Calu3 (cell line): ENCODE results near the gene SLC6A6. TPM values are rescaled to one million over a fixed set of nuclear protein-coding genes. Genes with fewer than 3 reads are reported as not detected.

ENCODE experiments used
- BruUV-seq: library from RNA; stranded (reverse); fragments of 400-500 nt; replicated peaks from 2 replicates; lab custom pipeline; 2021; lab: Mats Ljungman, UMichigan
- CTCF ChIA-PET: fragments of 300-600 bp; sonication (Branson Sonifier 250); formaldehyde crosslinking; loops from one replicate; lab custom pipeline; 2022; ENCODE audit warnings: antibody characterized with exemption; lab: Charles Lee
- DNase-seq: peaks from one replicate; pipeline ENCODE4 v3.0.0; 2022
- H3K27ac Mint-ChIP-seq: one replicate; pipeline ENCODE4 v1.8.0; 2022; ENCODE audit warnings: mixed read lengths; ENCODE audit not compliant: unreplicated experiment
- H3K27me3 Mint-ChIP-seq: one replicate; pipeline ENCODE4 v1.8.0; 2022; ENCODE audit warnings: mixed read lengths; ENCODE audit not compliant: unreplicated experiment
- H3K36me3 Mint-ChIP-seq: one replicate; pipeline ENCODE4 v1.8.0; 2022; ENCODE audit warnings: mild to moderate bottlenecking, moderate library complexity, mixed read lengths; ENCODE audit not compliant: insufficient read depth, unreplicated experiment
- H3K4me1 Mint-ChIP-seq: one replicate; pipeline ENCODE4 v1.8.0; 2022; ENCODE audit warnings: mild to moderate bottlenecking, low read depth, mixed read lengths; ENCODE audit not compliant: unreplicated experiment
- H3K4me3 Mint-ChIP-seq: one replicate; pipeline ENCODE4 v1.8.0; 2022; ENCODE audit warnings: mild to moderate bottlenecking, low read depth, moderate library complexity, mixed read lengths; ENCODE audit not compliant: unreplicated experiment
- H3K9me3 Mint-ChIP-seq: one replicate; pipeline ENCODE4 v1.8.0; 2022; ENCODE audit warnings: low read depth, mixed read lengths; ENCODE audit not compliant: unreplicated experiment
- CTCF ChIP-seq: fragments of 200-600 bp; IDR thresholded peaks from one replicate; pipeline ENCODE4 v1.8.0; 2022; ENCODE audit warnings: antibody characterized with exemption; ENCODE audit not compliant: unreplicated experiment
- intact Hi-C: fragments of 100-400 bp; cut with micrococcal nuclease; formaldehyde crosslinking; loops from one replicate; pipeline ENCODE4 v1.10.0; 2022; ENCODE audit not compliant: unreplicated experiment
- total RNA-seq: library from RNA; stranded (reverse); gene quantifications from 2 replicates; pipeline ENCODE4 v1.2.3, GENCODE V29; 2022

The SLC6A6 gene
- total RNA-seq, 1 experiment from 2014 or later: 46.3 TPM

- H3K27ac Mint-ChIP-seq: no peak overlapping the region
- no peak for TF ChIP-seq CTCF
- no TSS peak for BruUV-seq
- no peak overlapping the region for H3K4me3 Mint-ChIP-seq
- H3K4me1 Mint-ChIP-seq: no peaks in the 10 kb centered on the region
- no peaks in the 10 kb centered on the region for H3K36me3 Mint-ChIP-seq
- DNase-seq: no peak
- H3K27me3 Mint-ChIP-seq: peaks cover 52% of the 10 kb centered on the region
- CTCF ChIA-PET: no interaction called here
- H3K9me3 Mint-ChIP-seq: no peaks in the 10 kb centered on the region
- intact Hi-C loops: no loop called here
Observed at GRCh38 chr3:14528081-14528480, 125.7 kb downstream of the SLC6A6 start.

- peaks cover 37% of the 10 kb centered on the region for H3K27me3 Mint-ChIP-seq
- H3K4me3 Mint-ChIP-seq: no peak overlapping the region
- BruUV-seq: no TSS peak
- CTCF ChIA-PET: no interaction called here
- no peaks in the 10 kb centered on the region for H3K36me3 Mint-ChIP-seq
- intact Hi-C loops: no loop called here
- no peak for DNase-seq
- H3K9me3 Mint-ChIP-seq: no peaks in the 10 kb centered on the region
- no peak overlapping the region for H3K27ac Mint-ChIP-seq
- H3K4me1 Mint-ChIP-seq: no peaks in the 10 kb centered on the region
- TF ChIP-seq CTCF: no peak
Observed at GRCh38 chr3:14531856-14532395, 129.5 kb downstream of the SLC6A6 start.

- BruUV-seq: no TSS peak
- DNase-seq: peak; percentile 58
- Mint-ChIP-seq H3K27me3 (peaks cover 28% of the 10 kb centered on the region), H3K4me3 (no peak overlapping the region), H3K9me3 (no peaks in the 10 kb centered on the region), H3K27ac (no peak overlapping the region), H3K36me3 (no peaks in the 10 kb centered on the region), H3K4me1 (no peaks in the 10 kb centered on the region)
- intact Hi-C loops: no loop called here
- CTCF ChIA-PET: no interaction called here
- no peak for TF ChIP-seq CTCF
Observed at GRCh38 chr3:14532691-14533456, 130.5 kb downstream of the SLC6A6 start.

GRCh38 chr3:14533457-14533958, 131.1 kb downstream of the SLC6A6 start:
- H3K36me3 Mint-ChIP-seq: no peaks in the 10 kb centered on the region
- no TSS peak for BruUV-seq
- no peak overlapping the region for H3K4me3 Mint-ChIP-seq
- peaks cover 22% of the 10 kb centered on the region for H3K27me3 Mint-ChIP-seq
- no peak for DNase-seq
- CTCF ChIA-PET: no interaction called here
- intact Hi-C loops: no loop called here
- no peaks in the 10 kb centered on the region for H3K9me3 Mint-ChIP-seq
- H3K4me1 Mint-ChIP-seq: no peaks in the 10 kb centered on the region
- no peak for TF ChIP-seq CTCF
- no peak overlapping the region for H3K27ac Mint-ChIP-seq
